ENCODE results near the gene IL7R. TPM values are rescaled to one million over a fixed set of nuclear protein-coding genes. Genes with fewer than 3 reads are reported as not detected.

The IL7R gene
- total and polyA plus RNA-seq, 7 experiments from 2014 or later: 341 to 1,298 (median 690) TPM

DNA sequence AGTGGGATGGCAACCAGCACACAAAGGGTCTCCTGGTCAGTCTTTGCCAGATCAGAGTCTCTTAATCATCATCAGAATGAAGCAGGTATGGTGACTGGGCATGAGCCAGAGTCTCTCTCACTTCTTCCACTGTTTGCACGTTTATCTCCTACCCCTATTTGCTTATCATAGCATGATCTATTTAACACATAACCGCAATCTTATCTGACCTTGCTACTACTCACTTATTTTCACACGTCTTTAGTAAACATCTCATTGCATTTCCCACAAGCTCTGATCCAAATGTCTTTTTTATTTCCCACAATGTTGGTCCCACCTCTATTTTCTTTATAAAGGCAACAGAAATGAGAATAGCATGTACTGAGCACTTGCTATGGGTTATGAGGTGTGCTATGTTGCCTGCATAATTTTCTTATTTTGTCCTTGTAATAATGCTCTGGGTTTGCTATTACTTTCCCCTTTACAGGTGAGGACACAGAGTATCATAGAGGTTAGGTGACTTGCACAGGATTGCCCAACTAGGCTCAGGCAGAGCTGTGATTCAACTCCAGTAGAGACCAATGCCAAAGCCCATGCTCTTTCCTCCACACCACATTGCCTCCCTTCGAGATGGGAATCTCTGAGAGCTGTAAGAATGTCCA lies 39.7 kb upstream of the IL7R start:
- peaks cover 70 to 90% of the 10 kb centered on the region in 2 donors for H3K4me1 ChIP-seq (ENCODE audit: control insufficient read depth in 2 of 2, insufficient read depth in 2 of 2, low read length in 2 of 2)
- Mint-ChIP-seq H3K4me1 (peaks cover 28 to 55% (median 44%) of the 10 kb centered on the region in 7 donors), H3K36me3 (peaks cover 0 to 13% (median 4%) of the 10 kb centered on the region in 5 donors), H3K27me3 (no peaks in the 10 kb centered on the region), H3K4me3 (no peak overlapping the region), H3K27ac (no peak overlapping the region), H3K9me3 (peaks cover 0 to 7% (median 2%) of the 10 kb centered on the region in 11 donors)
- intact Hi-C loops (cut with micrococcal nuclease): no loop called here
- ATAC-seq: peak; percentile 56
- no peaks in the 10 kb centered on the region for H3K27me3 ChIP-seq (ENCODE audit: control insufficient read depth in 2 of 2, insufficient read depth in 2 of 2, low read length in 2 of 2)
- no peaks in the 10 kb centered on the region for H3K36me3 ChIP-seq (ENCODE audit: control insufficient read depth in 2 of 3, insufficient read depth in 3 of 3, low read length in 3 of 3)
- no peaks in the 10 kb centered on the region for H3K9me3 ChIP-seq (ENCODE audit: control insufficient read depth in 2 of 3, low read length in 3 of 3)
- POLR2A ChIA-PET: interaction anchor here (0.7 to 21.7 kb wide), 10 partner anchors 8 to 158 kb away, joined by 3 to 1069 read pairs (median 4); partner anchors contain the start of gene IL7R
- no peak for DNase-seq
- peak overlapping the region; percentile 23 for H3K27ac ChIP-seq (ENCODE audit: low read depth, low read length)
- CTCF ChIA-PET: interaction anchor here (0.8 to 1.4 kb wide), 5 partner anchors 14 to 104 kb away, joined by 3 to 5 read pairs (median 3); partner anchors contain the start of gene IL7R
- peak overlapping the region; percentile 19 for H3K4me3 ChIP-seq (ENCODE audit: low read length)

DNA sequence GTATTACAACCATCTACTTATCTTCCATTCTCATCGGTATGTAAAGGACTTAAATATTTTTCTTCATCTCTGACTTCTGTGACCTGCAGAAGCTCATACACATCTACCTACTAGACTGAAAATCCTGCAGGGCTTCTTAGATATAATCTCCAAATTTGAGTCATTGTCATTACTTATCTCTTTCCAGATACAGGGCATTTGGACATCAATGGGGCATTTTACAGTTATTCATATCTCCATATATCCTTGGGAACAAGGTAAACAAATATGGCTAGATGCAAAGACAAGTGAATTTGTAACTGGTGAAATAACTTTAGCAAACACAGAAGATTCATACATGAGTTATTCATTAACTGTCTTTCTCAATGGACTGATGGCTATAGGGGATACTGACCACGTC lies 37.7 kb upstream of the IL7R start:
- DNase-seq: no peak
- CTCF ChIA-PET: interaction anchor here (0.7 to 5.8 kb wide), 5 partner anchors 15 to 40 kb away, joined by 3 to 50 read pairs (median 3); no protein-coding TSS in a partner anchor
- Mint-ChIP-seq H3K36me3 (peaks cover 0 to 13% (median 5%) of the 10 kb centered on the region in 5 donors), H3K27ac (peak overlapping the region; percentile 12 to 97 (median 88)), H3K27me3 (no peaks in the 10 kb centered on the region), H3K9me3 (peaks cover 0 to 7% (median 2%) of the 10 kb centered on the region in 11 donors), H3K4me3 (peak overlapping the region in 9 of 10 donors; percentile 4 to 84 (median 51)), H3K4me1 (peaks cover 38 to 63% (median 59%) of the 10 kb centered on the region in 7 donors)
- no peak overlapping the region for H3K27ac ChIP-seq (ENCODE audit: low read depth, low read length)
- no peaks in the 10 kb centered on the region for H3K27me3 ChIP-seq (ENCODE audit: control insufficient read depth in 2 of 2, insufficient read depth in 2 of 2, low read length in 2 of 2)
- no peak for ATAC-seq
- H3K9me3 ChIP-seq (ENCODE audit: control insufficient read depth in 2 of 3, low read length in 3 of 3): no peaks in the 10 kb centered on the region
- intact Hi-C loops (cut with micrococcal nuclease): no loop called here
- H3K4me1 ChIP-seq (ENCODE audit: control insufficient read depth in 2 of 2, insufficient read depth in 2 of 2, low read length in 2 of 2): peaks cover 84 to 96% of the 10 kb centered on the region in 2 donors
- POLR2A ChIA-PET: interaction anchor here (0.7 to 21.7 kb wide), 11 partner anchors 8 to 84 kb away, joined by 3 to 1069 read pairs (median 10); partner anchors contain the start of gene IL7R
- H3K4me3 ChIP-seq (ENCODE audit: low read length): peak overlapping the region; percentile 25
- H3K36me3 ChIP-seq (ENCODE audit: control insufficient read depth in 2 of 3, insufficient read depth in 3 of 3, low read length in 3 of 3): no peaks in the 10 kb centered on the region

GRCh38 chr5:35819668-35820067 lies 37.0 kb upstream of the IL7R start:
- intact Hi-C loops (cut with micrococcal nuclease): no loop called here
- peak overlapping the region; percentile 20 to 97 (median 89) for H3K27ac Mint-ChIP-seq
- CTCF ChIA-PET: interaction anchor here (0.6 to 5.8 kb wide), 5 partner anchors 14 to 49 kb away, joined by 3 to 50 read pairs (median 3); no protein-coding TSS in a partner anchor
- Histone ChIP-seq H3K27me3 (ENCODE audit: control insufficient read depth in 2 of 2, insufficient read depth in 2 of 2, low read length in 2 of 2) (no peaks in the 10 kb centered on the region), H3K36me3 (ENCODE audit: control insufficient read depth in 2 of 3, insufficient read depth in 3 of 3, low read length in 3 of 3) (no peaks in the 10 kb centered on the region), H3K9me3 (ENCODE audit: control insufficient read depth in 2 of 3, low read length in 3 of 3) (no peaks in the 10 kb centered on the region), H3K27ac (ENCODE audit: low read depth, low read length) (peak overlapping the region; percentile 54), H3K4me3 (ENCODE audit: low read length) (peak overlapping the region; percentile 25), H3K4me1 (ENCODE audit: control insufficient read depth in 2 of 2, insufficient read depth in 2 of 2, low read length in 2 of 2) (peaks cover 90 to 96% of the 10 kb centered on the region in 2 donors)
- H3K9me3 Mint-ChIP-seq: peaks cover 0 to 7% (median 3%) of the 10 kb centered on the region in 11 donors
- peaks cover 41 to 65% (median 61%) of the 10 kb centered on the region in 7 donors for H3K4me1 Mint-ChIP-seq
- DNase-seq: peak in 1 of 9 donors; percentile 48
- H3K4me3 Mint-ChIP-seq: peak overlapping the region in 6 of 10 donors; percentile 18 to 75 (median 49)
- POLR2A ChIA-PET: interaction anchor here (0.7 to 21.7 kb wide), 13 partner anchors 9 to 148 kb away, joined by 3 to 1069 read pairs (median 10); partner anchors contain the start of gene IL7R
- H3K27me3 Mint-ChIP-seq: no peaks in the 10 kb centered on the region
- H3K36me3 Mint-ChIP-seq: peaks cover 0 to 13% (median 5%) of the 10 kb centered on the region in 5 donors
- ATAC-seq: peak; percentile 28

DNA sequence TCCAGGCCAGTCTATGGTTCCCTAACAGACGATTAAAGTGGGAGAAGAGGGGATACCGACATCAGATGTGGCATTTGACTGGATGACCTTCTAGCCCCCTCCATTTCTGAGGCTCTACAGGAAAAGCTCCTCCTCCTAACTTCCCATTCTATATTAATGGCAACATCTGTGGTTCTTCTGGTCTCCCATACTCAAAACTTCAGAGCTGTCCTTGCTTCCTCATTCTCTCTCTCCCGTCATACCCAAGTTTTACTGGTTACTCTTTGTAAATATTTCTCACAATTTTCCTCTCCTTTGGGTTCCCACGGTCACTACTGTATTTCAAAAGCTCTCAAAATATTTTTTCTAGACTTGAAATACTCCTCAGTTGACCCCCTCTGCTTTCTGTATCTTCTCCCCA lies 36.0 kb upstream of the IL7R start:
- H3K27ac Mint-ChIP-seq: peak overlapping the region; percentile 36 to 97 (median 89)
- H3K36me3 ChIP-seq (ENCODE audit: control insufficient read depth in 2 of 3, insufficient read depth in 3 of 3, low read length in 3 of 3): no peaks in the 10 kb centered on the region
- H3K4me3 ChIP-seq (ENCODE audit: low read length): peak overlapping the region; percentile 25
- H3K9me3 ChIP-seq (ENCODE audit: control insufficient read depth in 2 of 3, low read length in 3 of 3): no peaks in the 10 kb centered on the region
- ChIA-PET CTCF (interaction anchor here (0.7 to 5.8 kb wide), 4 partner anchors 8 to 106 kb away, joined by 3 to 50 read pairs (median 20); no protein-coding TSS in a partner anchor), POLR2A (interaction anchor here (0.8 to 21.7 kb wide), 17 partner anchors 9 to 161 kb away, joined by 3 to 1069 read pairs (median 10); partner anchors contain the start of gene IL7R)
- no peak for DNase-seq
- intact Hi-C loops (cut with micrococcal nuclease): no loop called here
- peaks cover 92 to 96% of the 10 kb centered on the region in 2 donors for H3K4me1 ChIP-seq (ENCODE audit: control insufficient read depth in 2 of 2, insufficient read depth in 2 of 2, low read length in 2 of 2)
- peaks cover 0 to 7% (median 3%) of the 10 kb centered on the region in 11 donors for H3K9me3 Mint-ChIP-seq
- H3K27me3 Mint-ChIP-seq: no peaks in the 10 kb centered on the region
- peaks cover 48 to 76% (median 72%) of the 10 kb centered on the region in 7 donors for H3K4me1 Mint-ChIP-seq
- H3K36me3 Mint-ChIP-seq: peaks cover 0 to 13% (median 5%) of the 10 kb centered on the region in 5 donors
- H3K27ac ChIP-seq (ENCODE audit: low read depth, low read length): peak overlapping the region; percentile 54
- no peaks in the 10 kb centered on the region for H3K27me3 ChIP-seq (ENCODE audit: control insufficient read depth in 2 of 2, insufficient read depth in 2 of 2, low read length in 2 of 2)
- no peak for ATAC-seq
- H3K4me3 Mint-ChIP-seq: peak overlapping the region in 8 of 10 donors; percentile 5 to 75 (median 45)

DNA sequence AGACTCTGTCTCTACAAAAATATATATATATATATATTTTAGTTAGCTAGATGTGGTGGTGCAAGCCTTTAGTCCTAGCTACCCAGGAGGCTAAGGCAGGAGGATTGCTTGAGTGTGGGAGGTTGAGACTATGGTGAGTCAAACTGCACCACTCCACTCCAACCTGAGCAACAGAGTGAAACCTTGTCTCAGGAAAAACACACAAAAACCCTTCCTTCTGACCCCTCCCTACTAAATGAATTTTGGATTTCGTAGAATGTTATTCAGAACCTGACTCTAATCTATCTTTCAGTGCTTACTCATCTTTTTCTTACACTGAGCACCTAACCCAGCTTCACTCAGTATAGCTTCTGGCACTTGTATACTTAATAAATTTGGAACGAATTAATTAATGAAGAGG lies 35.2 kb upstream of the IL7R start:
- intact Hi-C loops (cut with micrococcal nuclease): no loop called here
- DNase-seq: no peak
- Mint-ChIP-seq H3K27me3 (no peaks in the 10 kb centered on the region), H3K4me3 (peak overlapping the region in 9 of 10 donors; percentile 10 to 75 (median 69)), H3K27ac (peak overlapping the region; percentile 84 to 98 (median 95)), H3K9me3 (peaks cover 0 to 7% (median 3%) of the 10 kb centered on the region in 11 donors), H3K36me3 (peaks cover 0 to 13% (median 5%) of the 10 kb centered on the region in 5 donors), H3K4me1 (peaks cover 51 to 84% (median 78%) of the 10 kb centered on the region in 7 donors)
- H3K9me3 ChIP-seq (ENCODE audit: control insufficient read depth in 2 of 3, low read length in 3 of 3): no peaks in the 10 kb centered on the region
- ChIA-PET POLR2A (interaction anchor here (0.9 to 21.7 kb wide), 19 partner anchors 9 to 162 kb away, joined by 3 to 1069 read pairs (median 13); partner anchors contain the start of gene IL7R), CTCF (interaction anchor here (1.0 to 5.8 kb wide), 8 partner anchors 9 to 103 kb away, joined by 3 to 50 read pairs (median 12); no protein-coding TSS in a partner anchor)
- peaks cover 92% of the 10 kb centered on the region in 2 donors for H3K4me1 ChIP-seq (ENCODE audit: control insufficient read depth in 2 of 2, insufficient read depth in 2 of 2, low read length in 2 of 2)
- H3K27ac ChIP-seq (ENCODE audit: low read depth, low read length): peak overlapping the region; percentile 62
- no peaks in the 10 kb centered on the region for H3K36me3 ChIP-seq (ENCODE audit: control insufficient read depth in 2 of 3, insufficient read depth in 3 of 3, low read length in 3 of 3)
- ATAC-seq: no peak
- H3K4me3 ChIP-seq (ENCODE audit: low read length): peak overlapping the region; percentile 5
- H3K27me3 ChIP-seq (ENCODE audit: control insufficient read depth in 2 of 2, insufficient read depth in 2 of 2, low read length in 2 of 2): no peaks in the 10 kb centered on the region

GRCh38 chr5:35822511-35822910 lies 34.2 kb upstream of the IL7R start:
- peak overlapping the region; percentile 62 for H3K27ac ChIP-seq (ENCODE audit: low read depth, low read length)
- POLR2A ChIA-PET: interaction anchor here (0.9 to 21.7 kb wide), 27 partner anchors 8 to 164 kb away, joined by 3 to 1069 read pairs (median 9); partner anchors contain the start of gene IL7R
- ATAC-seq (peak; percentile 82), DNase-seq (peak in 7 of 9 donors; percentile 49 to 83 (median 76))
- H3K4me1 ChIP-seq (ENCODE audit: control insufficient read depth in 2 of 2, insufficient read depth in 2 of 2, low read length in 2 of 2): peaks cover 91 to 92% of the 10 kb centered on the region in 2 donors
- H3K4me3 ChIP-seq (ENCODE audit: low read length): peak overlapping the region; percentile 7
- peaks cover 0 to 7% (median 3%) of the 10 kb centered on the region in 11 donors for H3K9me3 Mint-ChIP-seq
- no peaks in the 10 kb centered on the region for H3K9me3 ChIP-seq (ENCODE audit: control insufficient read depth in 2 of 3, low read length in 3 of 3)
- CTCF ChIA-PET: interaction anchor here (0.7 to 5.8 kb wide), 19 partner anchors 9 to 102 kb away, joined by 3 to 50 read pairs (median 4); no protein-coding TSS in a partner anchor
- intact Hi-C loops (cut with micrococcal nuclease): loop anchor here (1.0 to 2.0 kb wide), 4 partner anchors 8 to 102 kb away; no protein-coding TSS in a partner anchor
- peaks cover 55 to 94% (median 88%) of the 10 kb centered on the region in 7 donors for H3K4me1 Mint-ChIP-seq
- H3K27me3 ChIP-seq (ENCODE audit: control insufficient read depth in 2 of 2, insufficient read depth in 2 of 2, low read length in 2 of 2): no peaks in the 10 kb centered on the region
- H3K27ac Mint-ChIP-seq: peak overlapping the region; percentile 84 to 98 (median 95)
- no peaks in the 10 kb centered on the region for H3K36me3 ChIP-seq (ENCODE audit: control insufficient read depth in 2 of 3, insufficient read depth in 3 of 3, low read length in 3 of 3)
- H3K36me3 Mint-ChIP-seq: peaks cover 0 to 16% (median 5%) of the 10 kb centered on the region in 5 donors
- peak overlapping the region; percentile 38 to 75 (median 70) for H3K4me3 Mint-ChIP-seq
- no peaks in the 10 kb centered on the region for H3K27me3 Mint-ChIP-seq

Data from naive thymus-derived CD4-positive, alpha-beta T cell (primary cell).